ENCODE data around the gene GCH1.

GCH1 gene

GRCh38 chr14:54807428-54807827 is 95.2 kb downstream of the GCH1 start:
- TF ChIP-seq CTCF (IDR thresholded peaks at IDR 0.05; ENCODE audit: low read length) (no peak), EZH2phosphoT487 (IDR thresholded peaks at IDR 0.05; ENCODE audit: low read length) (no peak), EZH2 (optimal IDR thresholded peaks at IDR 0.05; ENCODE audit: low read depth, low read length) (no peak)
- no peaks in the 10 kb centered on the region for H4K20me1 ChIP-seq (ENCODE audit: insufficient read depth, low read length)
- H3K27ac ChIP-seq (ENCODE audit: low read length), result no peak overlapping the region
- no peak overlapping the region for H3K4me2 ChIP-seq (ENCODE audit: low read depth, low read length)
- no peak for DNase-seq
- H3K4me1 ChIP-seq (ENCODE audit: low read length), result no peaks in the 10 kb centered on the region
- no peaks in the 10 kb centered on the region for H3K79me2 ChIP-seq (ENCODE audit: low read length)
- no peaks in the 10 kb centered on the region for H3K36me3 ChIP-seq (replicated peaks; ENCODE audit: insufficient read depth, low read length)
- no peak overlapping the region for H3K4me3 ChIP-seq (ENCODE audit: low read length)
- H3K9me2 ChIP-seq (replicated peaks; ENCODE audit: insufficient read depth, low read length), result no peaks in the 10 kb centered on the region
- no peaks in the 10 kb centered on the region for H3F3A ChIP-seq (ENCODE audit: insufficient read depth, low read length)
- no peaks in the 10 kb centered on the region for H3K9me3 ChIP-seq (replicated peaks; ENCODE audit: insufficient read depth, low read length)
- no peaks in the 10 kb centered on the region for H3K27me3 ChIP-seq (replicated peaks; ENCODE audit: insufficient read depth, low read length)
- no peak overlapping the region for H2AFZ ChIP-seq (ENCODE audit: low read length)
- H3K9ac ChIP-seq (ENCODE audit: low read length), result no peak overlapping the region

GRCh38 chr14:54806616-54807015 is 96.0 kb downstream of the GCH1 start:
- Histone ChIP-seq H2AFZ (ENCODE audit: low read length) (no peak overlapping the region), H3K79me2 (ENCODE audit: low read length) (no peaks in the 10 kb centered on the region), H3K4me2 (ENCODE audit: low read depth, low read length) (no peak overlapping the region), H3F3A (ENCODE audit: insufficient read depth, low read length) (no peaks in the 10 kb centered on the region), H3K4me3 (ENCODE audit: low read length) (no peak overlapping the region), H3K9me2 (replicated peaks; ENCODE audit: insufficient read depth, low read length) (no peaks in the 10 kb centered on the region), H3K9ac (ENCODE audit: low read length) (no peak overlapping the region), H3K27me3 (replicated peaks; ENCODE audit: insufficient read depth, low read length) (no peaks in the 10 kb centered on the region), H3K9me3 (replicated peaks; ENCODE audit: insufficient read depth, low read length) (no peaks in the 10 kb centered on the region), H4K20me1 (ENCODE audit: insufficient read depth, low read length) (no peaks in the 10 kb centered on the region), H3K4me1 (ENCODE audit: low read length) (no peaks in the 10 kb centered on the region), H3K27ac (ENCODE audit: low read length) (no peak overlapping the region), H3K36me3 (replicated peaks; ENCODE audit: insufficient read depth, low read length) (no peaks in the 10 kb centered on the region)
- DNase-seq, result no peak
- TF ChIP-seq CTCF (IDR thresholded peaks at IDR 0.05; ENCODE audit: low read length), result no peak
- TF ChIP-seq EZH2 (optimal IDR thresholded peaks at IDR 0.05; ENCODE audit: low read depth, low read length), result no peak
- TF ChIP-seq EZH2phosphoT487 (IDR thresholded peaks at IDR 0.05; ENCODE audit: low read length), result no peak

GRCh38 chr14:54805445-54806322 is 96.9 kb downstream of the GCH1 start:
- Histone ChIP-seq H3K4me3 (ENCODE audit: low read length) (no peak overlapping the region), H3K27me3 (replicated peaks; ENCODE audit: insufficient read depth, low read length) (no peaks in the 10 kb centered on the region), H3K27ac (ENCODE audit: low read length) (no peak overlapping the region), H3F3A (ENCODE audit: insufficient read depth, low read length) (no peaks in the 10 kb centered on the region), H3K9me2 (replicated peaks; ENCODE audit: insufficient read depth, low read length) (no peaks in the 10 kb centered on the region), H3K9ac (ENCODE audit: low read length) (no peak overlapping the region), H2AFZ (ENCODE audit: low read length) (no peak overlapping the region), H3K9me3 (replicated peaks; ENCODE audit: insufficient read depth, low read length) (no peaks in the 10 kb centered on the region), H3K36me3 (replicated peaks; ENCODE audit: insufficient read depth, low read length) (no peaks in the 10 kb centered on the region), H4K20me1 (ENCODE audit: insufficient read depth, low read length) (no peaks in the 10 kb centered on the region), H3K4me1 (ENCODE audit: low read length) (no peaks in the 10 kb centered on the region), H3K4me2 (ENCODE audit: low read depth, low read length) (no peak overlapping the region), H3K79me2 (ENCODE audit: low read length) (no peaks in the 10 kb centered on the region)
- DNase-seq, result peak; percentile 54
- TF ChIP-seq CTCF (IDR thresholded peaks at IDR 0.05; ENCODE audit: low read length) (peak; percentile 69), EZH2 (optimal IDR thresholded peaks at IDR 0.05; ENCODE audit: low read depth, low read length) (no peak)

Measured in MM.1S (cell line).